GM12891 (cell line): ENCODE measurements around the gene KLRC2.
"Not testable (repeated sequence)": the region's sequence is repeated elsewhere in the genome, so short reads cannot be mapped to it uniquely, and the experiment has no call there.

Experiments
- PAX5 ChIP-seq: IDR thresholded peaks from 2 replicates; pipeline ENCODE4 v1.6.1; 2011; ENCODE audit warnings: low read length, moderate library complexity, mild to moderate bottlenecking; ENCODE audit not compliant: insufficient read depth, severe bottlenecking
- POLR2A ChIP-seq: IDR thresholded peaks from 2 replicates; pipeline ENCODE4 v1.6.1; 2011; ENCODE audit warnings: low read depth, low read length, control low read depth
- POLR2AphosphoS5 ChIP-seq: IDR thresholded peaks from 2 replicates; pipeline ENCODE4 v1.6.1; 2011; ENCODE audit warnings: low read depth, low read length, control low read depth
- POU2F2 ChIP-seq: IDR thresholded peaks from 2 replicates; pipeline ENCODE4 v1.6.1; 2011; ENCODE audit warnings: low read depth, mild to moderate bottlenecking, control low read depth, low read length, moderate library complexity
- SPI1 ChIP-seq: IDR thresholded peaks from 2 replicates; pipeline ENCODE4 v1.6.1; 2011; ENCODE audit warnings: low read depth, low read length, control low read depth
- TAF1 ChIP-seq: IDR thresholded peaks from 2 replicates; pipeline ENCODE4 v1.6.1; 2011; ENCODE audit warnings: low read depth, low read length, control low read depth

DNA sequence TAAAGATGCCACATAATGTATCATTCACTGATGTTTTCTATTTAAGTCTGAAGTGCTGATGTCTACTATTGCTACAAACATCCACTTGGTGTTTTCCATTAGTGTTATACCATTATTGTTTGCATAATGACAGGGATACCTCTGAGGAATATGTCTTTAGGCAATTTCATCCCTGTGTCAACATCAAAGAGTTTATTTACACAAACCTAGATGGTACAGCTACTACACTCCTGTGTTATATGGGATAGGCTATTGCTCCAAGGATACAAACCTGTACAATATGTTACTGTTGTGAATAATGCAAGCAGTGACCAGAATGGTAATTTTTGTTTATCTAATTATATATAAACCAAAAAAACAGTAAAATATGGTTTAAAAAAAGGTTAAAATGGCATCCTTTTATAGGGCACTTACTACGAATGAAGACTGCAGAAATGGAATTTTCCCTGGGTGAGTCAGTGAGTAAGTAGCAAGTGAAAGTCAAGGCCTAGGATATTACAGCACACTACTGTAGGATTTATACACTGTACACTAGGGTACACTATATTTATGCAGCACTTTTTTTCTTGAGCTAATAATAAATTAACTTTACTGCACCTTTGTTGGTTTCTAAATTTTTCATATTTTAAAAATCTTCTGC lies 11.4 kb downstream of the KLRC2 start:
- TF ChIP-seq POLR2A, POLR2AphosphoS5, TAF1, PAX5, POU2F2, SPI1: not testable (repeated sequence)
